Ishikawa (cell line): ENCODE results near the gene PLPPR2.

Source experiments
- CEBPB ChIP-seq: IDR thresholded peaks from 2 replicates; pipeline ENCODE4 v1.6.1; 2012
- CREB1 ChIP-seq: IDR thresholded peaks from 2 replicates; pipeline ENCODE4 v1.6.1; 2012; ENCODE audit warnings: low read depth
- EGR1 ChIP-seq: IDR thresholded peaks from 2 replicates; pipeline ENCODE4 v1.6.1; 2012
- EP300 ChIP-seq: IDR thresholded peaks from 2 replicates; pipeline ENCODE4 v1.6.1; 2012; ENCODE audit warnings: borderline replicate concordance
- FOXM1 ChIP-seq: IDR thresholded peaks from 2 replicates; pipeline ENCODE4 v1.6.1; 2012; ENCODE audit warnings: low read depth, borderline replicate concordance
- NFIC ChIP-seq: IDR thresholded peaks from 2 replicates; pipeline ENCODE4 v1.6.1; 2012
- RAD21 ChIP-seq: IDR thresholded peaks from 2 replicates; pipeline ENCODE4 v1.6.1; 2012; ENCODE audit warnings: low read depth
- TAF1 ChIP-seq: IDR thresholded peaks from 2 replicates; pipeline ENCODE4 v1.6.1; 2012; ENCODE audit warnings: low read depth, mild to moderate bottlenecking
- TCF12 ChIP-seq: IDR thresholded peaks from 2 replicates; pipeline ENCODE4 v1.6.1; 2012; ENCODE audit warnings: low read depth
- TEAD4 ChIP-seq: IDR thresholded peaks from 2 replicates; pipeline ENCODE4 v1.6.1; 2012
- YY1 ChIP-seq: IDR thresholded peaks from 2 replicates; pipeline ENCODE4 v1.6.1; 2012; ENCODE audit warnings: low read depth
- ZBTB7A ChIP-seq: IDR thresholded peaks from 2 replicates; pipeline ENCODE4 v1.6.1; 2012; ENCODE audit warnings: low read depth
- TF ChIP-seq, protein P1 (sequence below): IDR thresholded peaks from 2 replicates; pipeline ENCODE4 v1.6.1; 2012
- TF ChIP-seq, protein P2 (sequence below): IDR thresholded peaks from 2 replicates; pipeline ENCODE4 v1.6.1; 2012
- TF ChIP-seq, protein P3 (sequence below): IDR thresholded peaks from 2 replicates; pipeline ENCODE4 v1.6.1; 2012; ENCODE audit warnings: low read depth, mild to moderate bottlenecking

The PLPPR2 gene

DNA sequence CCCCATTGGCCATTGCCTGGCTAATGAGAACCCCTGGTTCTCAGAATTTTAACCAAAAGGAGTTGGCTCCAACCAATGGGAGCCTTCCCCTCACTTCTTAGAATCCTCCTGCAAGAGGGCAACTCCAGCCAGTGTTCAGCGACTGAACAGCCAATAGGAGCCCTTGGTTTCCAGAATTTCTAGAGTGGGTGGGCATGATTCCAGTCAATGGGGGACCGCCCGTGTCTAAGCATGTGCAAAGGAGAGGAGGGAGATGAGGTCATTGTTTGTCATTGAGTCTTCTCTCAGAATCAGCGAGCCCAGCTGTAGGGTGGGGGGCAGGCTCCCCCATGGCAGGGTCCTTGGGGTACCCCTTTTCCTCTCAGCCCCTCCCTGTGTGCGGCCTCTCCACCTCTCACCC lies 9.7 kb downstream of the PLPPR2 start:
- TF ChIP-seq, protein P1, sequence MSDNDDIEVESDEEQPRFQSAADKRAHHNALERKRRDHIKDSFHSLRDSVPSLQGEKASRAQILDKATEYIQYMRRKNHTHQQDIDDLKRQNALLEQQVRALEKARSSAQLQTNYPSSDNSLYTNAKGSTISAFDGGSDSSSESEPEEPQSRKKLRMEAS: no peak
- TF ChIP-seq CEBPB: no peak
- TF ChIP-seq YY1: no peak
- TF ChIP-seq RAD21: no peak

DNA sequence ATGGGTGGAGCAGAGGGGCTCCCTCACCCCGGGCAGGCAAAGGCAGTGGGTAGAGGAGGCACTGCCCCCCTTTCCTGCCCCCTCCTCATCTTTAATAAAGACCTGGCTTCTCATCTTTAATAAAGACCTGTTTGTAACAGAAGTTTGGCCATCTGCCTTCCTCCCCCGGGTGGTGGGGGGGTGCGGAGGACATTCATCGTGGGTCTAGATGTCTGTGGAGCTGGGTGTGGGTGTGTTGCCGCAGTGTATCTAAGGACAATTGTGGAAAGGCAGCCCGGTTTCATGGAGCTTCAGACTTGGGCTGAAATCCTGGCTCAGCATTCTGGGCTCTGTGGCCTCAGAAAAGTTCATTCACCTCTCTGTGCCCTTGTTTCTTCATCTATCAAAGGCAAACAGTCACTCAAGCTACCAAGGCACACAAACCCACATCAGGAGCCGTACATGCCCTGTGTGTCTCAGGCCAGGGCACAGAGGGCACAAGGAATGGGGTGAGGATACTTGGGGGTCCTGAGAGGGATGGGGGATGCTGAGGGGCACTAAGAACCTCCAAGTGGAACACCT lies 10.4 kb downstream of the PLPPR2 start:
- TF ChIP-seq YY1: no peak
- TF ChIP-seq EGR1: no peak
- TF ChIP-seq, protein P1: no peak
- no peak for TF ChIP-seq ZBTB7A
- no peak for TF ChIP-seq EP300
- TF ChIP-seq, protein P2, sequence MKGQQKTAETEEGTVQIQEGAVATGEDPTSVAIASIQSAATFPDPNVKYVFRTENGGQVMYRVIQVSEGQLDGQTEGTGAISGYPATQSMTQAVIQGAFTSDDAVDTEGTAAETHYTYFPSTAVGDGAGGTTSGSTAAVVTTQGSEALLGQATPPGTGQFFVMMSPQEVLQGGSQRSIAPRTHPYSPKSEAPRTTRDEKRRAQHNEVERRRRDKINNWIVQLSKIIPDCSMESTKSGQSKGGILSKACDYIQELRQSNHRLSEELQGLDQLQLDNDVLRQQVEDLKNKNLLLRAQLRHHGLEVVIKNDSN: no peak
- no peak for TF ChIP-seq TAF1
- TF ChIP-seq RAD21: no peak
- TF ChIP-seq TCF12: no peak
- no peak for TF ChIP-seq CREB1
- TF ChIP-seq TEAD4: no peak
- no peak for TF ChIP-seq CEBPB
- no peak for TF ChIP-seq FOXM1
- TF ChIP-seq, protein P3, sequence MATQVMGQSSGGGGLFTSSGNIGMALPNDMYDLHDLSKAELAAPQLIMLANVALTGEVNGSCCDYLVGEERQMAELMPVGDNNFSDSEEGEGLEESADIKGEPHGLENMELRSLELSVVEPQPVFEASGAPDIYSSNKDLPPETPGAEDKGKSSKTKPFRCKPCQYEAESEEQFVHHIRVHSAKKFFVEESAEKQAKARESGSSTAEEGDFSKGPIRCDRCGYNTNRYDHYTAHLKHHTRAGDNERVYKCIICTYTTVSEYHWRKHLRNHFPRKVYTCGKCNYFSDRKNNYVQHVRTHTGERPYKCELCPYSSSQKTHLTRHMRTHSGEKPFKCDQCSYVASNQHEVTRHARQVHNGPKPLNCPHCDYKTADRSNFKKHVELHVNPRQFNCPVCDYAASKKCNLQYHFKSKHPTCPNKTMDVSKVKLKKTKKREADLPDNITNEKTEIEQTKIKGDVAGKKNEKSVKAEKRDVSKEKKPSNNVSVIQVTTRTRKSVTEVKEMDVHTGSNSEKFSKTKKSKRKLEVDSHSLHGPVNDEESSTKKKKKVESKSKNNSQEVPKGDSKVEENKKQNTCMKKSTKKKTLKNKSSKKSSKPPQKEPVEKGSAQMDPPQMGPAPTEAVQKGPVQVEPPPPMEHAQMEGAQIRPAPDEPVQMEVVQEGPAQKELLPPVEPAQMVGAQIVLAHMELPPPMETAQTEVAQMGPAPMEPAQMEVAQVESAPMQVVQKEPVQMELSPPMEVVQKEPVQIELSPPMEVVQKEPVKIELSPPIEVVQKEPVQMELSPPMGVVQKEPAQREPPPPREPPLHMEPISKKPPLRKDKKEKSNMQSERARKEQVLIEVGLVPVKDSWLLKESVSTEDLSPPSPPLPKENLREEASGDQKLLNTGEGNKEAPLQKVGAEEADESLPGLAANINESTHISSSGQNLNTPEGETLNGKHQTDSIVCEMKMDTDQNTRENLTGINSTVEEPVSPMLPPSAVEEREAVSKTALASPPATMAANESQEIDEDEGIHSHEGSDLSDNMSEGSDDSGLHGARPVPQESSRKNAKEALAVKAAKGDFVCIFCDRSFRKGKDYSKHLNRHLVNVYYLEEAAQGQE: no peak
- TF ChIP-seq NFIC: no peak

GRCh38 chr19:11367528-11367927 lies 12.3 kb downstream of the PLPPR2 start:
- TF ChIP-seq, protein P3: no peak
- TF ChIP-seq, protein P2: no peak
- TF ChIP-seq CREB1 (no peak), TCF12 (no peak), RAD21 (no peak)

GRCh38 chr19:11370744-11371143 lies 15.5 kb downstream of the PLPPR2 start:
- no peak for TF ChIP-seq EGR1
- TF ChIP-seq ZBTB7A: no peak
- TF ChIP-seq, protein P1: no peak
- TF ChIP-seq TAF1: no peak
- no peak for TF ChIP-seq TCF12
- TF ChIP-seq TEAD4: no peak

- TF ChIP-seq FOXM1 (peak; percentile 65; the same call in 1 of the 2 replicates), RAD21 (no peak), CEBPB (no peak), EP300 (no peak)
- TF ChIP-seq, protein P2: no peak
Observed at GRCh38 chr19:11373166-11373884, 18.1 kb downstream of the PLPPR2 start.

DNA sequence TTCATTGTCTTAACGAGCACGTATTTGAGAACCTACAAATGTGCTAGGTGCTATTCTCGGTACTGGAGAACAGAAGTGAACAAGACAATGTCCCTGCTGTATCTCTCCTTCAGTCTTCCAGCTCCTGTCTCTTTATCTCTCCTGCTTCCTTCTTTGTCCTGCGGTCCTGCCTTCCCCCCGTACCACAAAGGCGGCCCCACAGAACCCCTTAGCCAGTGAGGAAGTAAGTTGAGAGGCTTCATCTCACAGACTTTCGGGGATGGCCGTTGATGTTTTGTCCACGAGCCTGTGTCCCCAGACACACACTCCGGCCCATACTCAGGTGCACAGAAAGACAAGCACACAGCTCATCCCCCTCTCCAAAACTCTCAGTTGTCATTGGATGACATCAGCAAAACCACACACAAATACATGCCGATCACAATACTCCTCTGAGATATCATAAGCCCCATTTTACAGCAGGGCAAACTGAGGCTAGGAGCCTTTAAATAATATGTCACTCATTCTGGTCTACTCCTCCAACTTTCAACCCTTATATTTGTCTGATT lies 18.7 kb downstream of the PLPPR2 start:
- TF ChIP-seq, protein P2: no peak
- TF ChIP-seq EP300 (no peak), ZBTB7A (no peak), YY1 (no peak), FOXM1 (no peak), TEAD4 (no peak)
